KG1 (cell line): Measurements from ENCODE around the gene POLN.

Source experiments
- DNase-seq: peaks from one replicate; lab custom pipeline; 2025; lab: John Stamatoyannopoulos, UW

POLN gene

GRCh38 chr4:2069986-2070385 is 171.9 kb downstream of the POLN start:
- DNase-seq, result no peak

GRCh38 chr4:2069161-2069971 is 172.6 kb downstream of the POLN start:
- DNase-seq, result no peak

- DNase-seq, result no peak
These were observed 173.4 kb downstream of the POLN start for GRCh38 chr4:2068566-2068965.

- no peak for DNase-seq
These were observed 173.8 kb downstream of the POLN start for GRCh38 chr4:2068198-2068470.

- no peak for DNase-seq
These were observed 174.3 kb downstream of the POLN start for GRCh38 chr4:2067446-2068197.

- no peak for DNase-seq
These were observed 175.1 kb downstream of the POLN start for GRCh38 chr4:2066571-2067445.

GRCh38 chr4:2066011-2066551 is 175.8 kb downstream of the POLN start:
- DNase-seq, result no peak

- no peak for DNase-seq
These were observed 176.6 kb downstream of the POLN start for GRCh38 chr4:2065106-2065930.

GRCh38 chr4:2064276-2064991 is 177.5 kb downstream of the POLN start:
- no peak for DNase-seq

GRCh38 chr4:2063557-2064275 is 178.2 kb downstream of the POLN start:
- no peak for DNase-seq

GRCh38 chr4:2062808-2063524 is 179.0 kb downstream of the POLN start:
- DNase-seq, result no peak

- DNase-seq, result no peak
These were observed 179.6 kb downstream of the POLN start for GRCh38 chr4:2062168-2062807.

GRCh38 chr4:2061186-2062131 is 180.5 kb downstream of the POLN start:
- DNase-seq, result no peak

- no peak for DNase-seq
These were observed 181.2 kb downstream of the POLN start for GRCh38 chr4:2060611-2061185.

GRCh38 chr4:2059726-2060602 is 182.0 kb downstream of the POLN start:
- no peak for DNase-seq

GRCh38 chr4:2059046-2059725 is 182.7 kb downstream of the POLN start, which contains the start of gene NAT8L:
Gene NAT8L (plus strand): TSS chr4:2059327. CDS start chr4:2059512, 185 bp downstream.
- DNase-seq, result no peak
